SIG-M5 treated with dmso at 0.1 percent for 504 hours (cell line): ENCODE data around the gene BARX2.

Experiments used
- DNase-seq: peaks from one replicate; lab custom pipeline; 2025; ENCODE audit not compliant: unreplicated experiment; lab: John Stamatoyannopoulos, UW

Gene BARX2

GRCh38 chr11:129435499-129436245 is 60.0 kb downstream of the BARX2 start:
- DNase-seq: no peak

- no peak for DNase-seq
Observed at GRCh38 chr11:129436573-129436972, 60.9 kb downstream of the BARX2 start.

DNA sequence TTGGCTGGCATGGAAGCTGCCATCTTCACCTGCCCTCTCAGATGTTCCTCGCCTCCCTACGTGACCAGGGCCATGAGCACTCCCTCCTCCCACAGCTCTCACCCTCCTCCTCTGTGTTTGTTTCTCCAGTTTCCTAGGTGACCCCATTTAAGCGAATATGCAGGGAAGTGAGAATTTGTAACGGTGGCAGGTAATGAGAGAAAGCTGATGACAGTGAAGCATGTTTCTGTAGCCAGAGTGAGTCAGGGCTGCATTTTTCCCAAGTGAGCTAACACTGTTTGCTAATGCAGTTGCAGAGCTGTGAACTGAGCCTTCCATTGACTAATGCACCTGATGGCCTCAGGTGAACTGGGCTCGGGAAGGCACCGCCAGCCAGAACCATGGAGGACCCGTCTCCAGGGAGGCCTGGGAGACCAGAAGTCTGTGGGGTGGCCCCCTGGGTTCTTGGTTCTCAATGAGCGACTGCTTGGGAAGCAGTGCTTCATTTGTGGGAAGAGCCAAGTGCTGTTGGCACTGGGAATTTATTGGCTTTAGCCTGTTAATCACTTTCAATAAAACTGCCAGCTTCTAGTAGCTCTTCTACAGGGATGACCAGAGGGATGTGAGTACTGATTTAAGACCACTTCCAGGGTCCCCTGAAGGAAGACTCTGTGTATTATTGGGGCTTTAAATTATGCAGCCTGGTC is 64.5 kb downstream of the BARX2 start:
- DNase-seq: no peak

- no peak for DNase-seq
Observed at GRCh38 chr11:129442171-129442570, 66.5 kb downstream of the BARX2 start.

GRCh38 chr11:129443276-129443675 is 67.6 kb downstream of the BARX2 start:
- no peak for DNase-seq

- DNase-seq: no peak
Observed at GRCh38 chr11:129444274-129444673, 68.6 kb downstream of the BARX2 start.

GRCh38 chr11:129445226-129445625 is 69.6 kb downstream of the BARX2 start:
- no peak for DNase-seq

DNA sequence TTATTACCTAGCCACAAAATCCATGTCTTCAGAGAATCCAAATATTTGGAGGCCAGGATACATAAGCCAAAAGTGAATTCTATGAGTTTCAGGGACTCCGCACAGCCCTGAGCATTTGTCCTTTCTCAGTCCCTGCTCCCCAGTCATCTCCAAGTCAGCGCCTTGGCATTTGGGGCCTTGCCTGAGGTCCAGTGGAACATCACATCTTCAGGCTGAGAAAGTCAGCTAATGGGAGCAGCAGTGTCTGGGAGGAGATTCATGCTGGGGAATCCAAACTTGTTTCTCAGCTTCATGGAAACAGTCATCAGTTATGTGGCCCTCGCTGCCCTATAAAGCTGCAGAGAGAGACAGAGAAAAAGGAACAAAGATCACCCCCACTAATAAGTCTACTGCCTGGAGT is 70.9 kb downstream of the BARX2 start:
- no peak for DNase-seq

- DNase-seq: no peak
Observed at GRCh38 chr11:129447654-129448239, 72.1 kb downstream of the BARX2 start.

DNA sequence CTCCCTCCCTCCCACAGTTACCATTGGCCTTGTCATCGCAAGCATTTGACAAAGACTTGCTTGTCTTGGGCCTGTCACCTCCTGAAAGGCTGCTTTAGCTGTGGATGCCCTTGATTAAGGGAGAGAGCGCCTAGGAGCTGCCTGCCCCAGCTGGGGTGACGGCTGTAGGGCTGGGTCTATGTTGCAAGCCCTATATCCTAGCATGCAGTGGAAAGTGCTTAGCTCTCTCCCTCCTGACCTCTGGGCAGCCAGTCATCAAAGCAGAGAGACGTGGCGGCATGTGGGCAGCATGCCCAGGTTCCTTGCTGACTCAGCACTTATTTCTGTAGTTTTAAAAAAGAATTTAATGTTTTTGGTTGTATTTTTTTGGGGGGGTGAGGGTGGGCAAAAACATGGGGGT is 75.9 kb downstream of the BARX2 start:
- no peak for DNase-seq

GRCh38 chr11:129453293-129453721 is 77.7 kb downstream of the BARX2 start:
- no peak for DNase-seq

DNA sequence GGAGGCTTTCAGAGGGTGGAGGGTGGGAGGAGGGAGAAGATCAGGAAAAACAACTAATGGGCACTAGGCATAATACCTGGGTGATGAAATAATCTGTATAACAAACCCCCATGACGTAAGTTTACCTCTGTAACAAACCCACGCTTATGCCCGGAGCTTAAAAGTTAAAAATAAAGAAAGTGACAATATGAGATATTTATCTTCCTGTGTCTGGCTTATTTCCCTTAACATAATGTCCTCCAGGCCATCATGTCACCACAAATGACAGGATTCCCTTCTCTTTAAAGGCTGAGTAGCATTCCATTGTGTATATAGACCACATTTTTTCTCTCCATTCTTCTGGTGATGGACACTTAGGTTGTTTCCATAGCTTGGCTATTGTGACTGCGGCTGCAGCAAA is 79.5 kb downstream of the BARX2 start:
- no peak for DNase-seq

- DNase-seq: no peak
Observed at GRCh38 chr11:129455756-129456655, 80.4 kb downstream of the BARX2 start.

DNA sequence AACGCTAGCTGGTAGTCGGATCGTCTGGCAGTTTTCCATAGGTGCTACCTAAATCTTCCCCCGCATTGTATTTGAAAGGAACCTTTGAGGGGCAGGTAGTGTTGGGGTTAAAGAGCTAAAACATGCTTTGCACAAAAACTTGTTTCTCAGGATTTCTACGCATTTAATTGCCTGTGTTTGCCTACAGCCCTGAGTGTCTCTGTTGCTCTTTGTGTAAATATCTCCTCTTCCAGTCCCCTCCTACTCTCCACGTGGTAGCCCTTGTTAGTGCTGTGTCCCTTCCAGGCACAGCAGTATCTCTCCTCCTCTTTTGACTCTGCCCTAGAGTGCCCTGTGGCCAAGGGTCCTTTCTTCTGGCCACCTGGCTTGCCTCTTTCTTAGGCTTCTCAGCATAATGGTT is 81.7 kb downstream of the BARX2 start:
- DNase-seq: no peak

DNA sequence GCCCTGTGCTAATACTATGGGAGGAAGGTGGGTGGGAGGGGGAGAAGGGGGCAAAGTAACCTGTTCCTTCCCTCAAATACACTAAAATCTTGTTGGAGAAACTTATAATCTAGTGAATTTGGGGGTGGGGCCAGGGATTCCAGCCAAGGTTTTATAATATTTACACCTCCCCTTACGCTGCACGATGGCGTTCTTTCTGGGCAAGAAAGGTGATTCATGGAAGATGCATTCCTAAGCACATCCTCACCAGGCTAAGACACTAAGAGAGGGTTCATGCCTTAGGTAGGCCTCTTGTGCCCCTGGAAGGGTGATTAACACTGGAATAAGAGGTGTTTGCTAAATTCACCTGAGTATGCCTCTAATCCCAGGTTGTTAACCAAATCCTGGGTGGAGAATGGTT is 82.6 kb downstream of the BARX2 start:
- no peak for DNase-seq

GRCh38 chr11:129458756-129459535 is 83.3 kb downstream of the BARX2 start:
- no peak for DNase-seq

DNA sequence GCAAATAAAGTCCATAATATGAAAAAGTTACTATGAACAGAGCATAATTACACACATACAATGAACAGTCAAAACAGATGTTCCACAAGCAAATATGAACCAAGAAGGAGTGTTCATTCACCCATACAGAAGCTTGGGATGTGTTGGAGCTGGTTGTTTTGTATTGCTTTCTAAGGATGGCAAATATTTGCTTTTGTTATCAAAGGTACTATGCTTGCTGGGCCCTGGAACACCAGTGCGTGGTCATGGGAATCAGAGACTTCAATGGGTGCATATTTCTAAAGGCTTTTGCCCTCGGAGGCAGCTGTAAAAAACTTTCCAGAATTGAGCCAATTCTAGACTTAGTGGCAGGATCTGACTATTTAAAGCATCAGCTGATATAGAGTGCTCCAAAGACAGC is 85.1 kb downstream of the BARX2 start:
- DNase-seq: no peak

GRCh38 chr11:129484068-129484467 is 108.4 kb downstream of the BARX2 start:
- no peak for DNase-seq

- no peak for DNase-seq
Observed at GRCh38 chr11:129489249-129489648, 113.6 kb downstream of the BARX2 start.

- DNase-seq: no peak
Observed at GRCh38 chr11:129490004-129490403, 114.4 kb downstream of the BARX2 start.

- DNase-seq: no peak
Observed at GRCh38 chr11:129493746-129494145, 118.1 kb downstream of the BARX2 start.
